Upper lobe of left lung (tissue), 4 donors: ENCODE results near the gene MRPL20.

Experiments
- EP300 ChIP-seq, 4 donors: sonication (generic); formaldehyde crosslinking; IDR thresholded peaks; one replicate each; pipeline ENCODE4 v1.5.1; 2017; ENCODE audit warnings: antibody characterized with exemption in 4 of 4, control low read depth in 2 of 4
- POLR2AphosphoS5 ChIP-seq, 2 donors: sonication (generic); formaldehyde crosslinking; IDR thresholded peaks; one replicate each; pipeline ENCODE4 v1.5.1; 2017; ENCODE audit warnings: antibody characterized with exemption in 2 of 2
- TF ChIP-seq, protein P1 (sequence below), 6 experiments: fragments of 450-650 bp in 4 of 6; fragments of 200-600 bp in 2 of 6; sonication (generic) in 2 of 6; IDR thresholded peaks; one replicate each; pipeline ENCODE4 v1.5.1; 2016 to 2019; ENCODE audit warnings: antibody characterized with exemption in 6 of 6

DNA sequence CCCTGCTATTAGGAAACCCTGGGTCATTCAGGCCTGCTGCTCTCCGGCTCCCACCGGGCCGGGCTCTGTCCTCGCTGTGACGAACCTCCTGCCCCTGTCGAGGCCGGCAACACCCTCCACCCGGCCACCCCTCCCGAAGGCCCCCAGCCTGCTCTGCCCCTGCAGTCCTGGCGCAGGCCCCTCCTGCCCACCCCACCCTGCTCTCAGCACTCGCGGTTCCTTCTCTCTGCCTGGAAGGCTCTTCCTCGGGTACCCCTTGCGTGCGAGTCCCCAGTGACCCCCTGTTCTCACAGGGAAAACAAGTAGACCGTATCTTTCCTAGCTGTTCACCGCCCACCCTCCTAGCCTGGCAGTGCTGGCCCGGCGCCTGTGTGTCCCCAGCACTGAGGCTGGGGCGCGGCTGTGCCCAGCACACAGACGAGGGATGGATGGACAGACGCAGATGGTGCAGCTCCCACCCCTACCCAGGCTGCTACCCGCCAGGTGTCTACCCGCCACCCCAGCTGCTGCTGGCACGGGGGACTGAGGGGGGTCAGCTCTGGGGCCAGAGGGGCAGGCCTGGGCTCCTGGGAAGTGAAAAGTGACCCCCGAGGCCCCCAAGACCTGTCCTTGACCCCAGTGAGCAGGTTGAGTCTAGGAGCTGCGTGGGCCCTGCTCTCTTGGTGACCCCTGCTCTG, 25.3 kb upstream of the MRPL20 start:
- TF ChIP-seq POLR2AphosphoS5 (IDR thresholded peaks at IDR 0.05) = no peak
- TF ChIP-seq, protein P1, sequence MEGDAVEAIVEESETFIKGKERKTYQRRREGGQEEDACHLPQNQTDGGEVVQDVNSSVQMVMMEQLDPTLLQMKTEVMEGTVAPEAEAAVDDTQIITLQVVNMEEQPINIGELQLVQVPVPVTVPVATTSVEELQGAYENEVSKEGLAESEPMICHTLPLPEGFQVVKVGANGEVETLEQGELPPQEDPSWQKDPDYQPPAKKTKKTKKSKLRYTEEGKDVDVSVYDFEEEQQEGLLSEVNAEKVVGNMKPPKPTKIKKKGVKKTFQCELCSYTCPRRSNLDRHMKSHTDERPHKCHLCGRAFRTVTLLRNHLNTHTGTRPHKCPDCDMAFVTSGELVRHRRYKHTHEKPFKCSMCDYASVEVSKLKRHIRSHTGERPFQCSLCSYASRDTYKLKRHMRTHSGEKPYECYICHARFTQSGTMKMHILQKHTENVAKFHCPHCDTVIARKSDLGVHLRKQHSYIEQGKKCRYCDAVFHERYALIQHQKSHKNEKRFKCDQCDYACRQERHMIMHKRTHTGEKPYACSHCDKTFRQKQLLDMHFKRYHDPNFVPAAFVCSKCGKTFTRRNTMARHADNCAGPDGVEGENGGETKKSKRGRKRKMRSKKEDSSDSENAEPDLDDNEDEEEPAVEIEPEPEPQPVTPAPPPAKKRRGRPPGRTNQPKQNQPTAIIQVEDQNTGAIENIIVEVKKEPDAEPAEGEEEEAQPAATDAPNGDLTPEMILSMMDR (IDR thresholded peaks at IDR 0.05) = no peak
- no peak for TF ChIP-seq EP300 (IDR thresholded peaks at IDR 0.05)
